Measurements from ENCODE around the gene ADCY3.

ADCY3 gene

DNA sequence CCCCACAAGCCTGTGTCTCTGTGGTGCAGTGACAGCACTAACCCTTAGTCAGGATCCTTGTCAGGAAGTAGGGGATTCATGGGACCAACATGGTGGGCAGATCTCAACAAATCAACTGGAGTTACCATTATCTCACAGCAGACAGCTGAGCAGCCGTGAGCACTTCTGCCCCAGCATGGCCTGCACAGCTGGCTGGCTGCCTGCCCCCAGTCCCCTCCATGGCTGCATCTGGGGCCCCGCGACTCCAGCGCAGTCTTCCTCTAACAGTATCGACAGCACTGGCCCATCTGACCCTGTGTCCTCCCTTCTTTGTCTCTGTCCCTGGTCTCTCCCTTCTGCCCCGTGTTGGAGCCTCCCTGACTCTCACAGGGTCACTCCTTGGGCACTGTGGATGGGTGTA is 4.7 kb upstream of the ADCY3 start:
- ATAC-seq = no peak

DNA sequence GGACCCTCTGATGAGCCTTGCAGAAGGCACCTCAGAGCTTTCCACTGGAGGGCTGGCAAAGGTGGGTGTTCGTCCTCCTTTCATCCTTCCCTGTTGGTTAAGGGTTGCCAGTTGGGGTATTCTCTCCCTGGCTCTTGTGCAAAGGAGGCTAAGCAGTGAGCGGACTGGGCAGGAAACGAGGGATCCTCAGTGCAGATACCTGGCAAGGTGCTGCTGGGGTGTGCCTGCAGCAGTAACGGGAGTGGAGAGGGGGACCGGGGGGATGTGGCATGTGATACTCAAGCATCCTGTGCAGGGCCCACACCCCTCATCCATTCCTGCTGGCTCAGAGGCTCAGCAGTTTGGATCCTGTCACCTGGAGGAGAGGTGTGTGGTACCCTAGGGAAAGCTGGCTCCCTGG is 4.2 kb upstream of the ADCY3 start:
- no peak for ATAC-seq

DNA sequence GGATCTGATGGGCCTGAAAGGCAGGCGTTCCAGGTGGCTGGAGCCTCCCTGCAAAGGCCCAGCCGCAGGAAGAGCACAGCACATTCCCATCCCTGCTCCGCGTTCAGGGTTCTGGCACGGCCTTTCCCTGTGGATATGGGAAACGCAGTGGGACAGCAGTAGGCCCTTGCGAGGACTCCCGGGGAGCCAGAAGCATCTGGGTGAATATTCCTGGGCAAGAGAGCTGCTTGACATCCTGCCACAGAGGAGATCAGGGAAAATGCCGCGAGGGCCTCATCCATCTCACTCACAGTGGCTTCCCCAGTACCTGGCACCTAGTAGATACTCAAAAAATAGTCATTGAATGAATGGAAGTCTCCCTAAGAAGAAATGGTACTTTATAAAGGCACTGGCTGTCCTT is 3.1 kb upstream of the ADCY3 start:
- no peak for ATAC-seq

DNA sequence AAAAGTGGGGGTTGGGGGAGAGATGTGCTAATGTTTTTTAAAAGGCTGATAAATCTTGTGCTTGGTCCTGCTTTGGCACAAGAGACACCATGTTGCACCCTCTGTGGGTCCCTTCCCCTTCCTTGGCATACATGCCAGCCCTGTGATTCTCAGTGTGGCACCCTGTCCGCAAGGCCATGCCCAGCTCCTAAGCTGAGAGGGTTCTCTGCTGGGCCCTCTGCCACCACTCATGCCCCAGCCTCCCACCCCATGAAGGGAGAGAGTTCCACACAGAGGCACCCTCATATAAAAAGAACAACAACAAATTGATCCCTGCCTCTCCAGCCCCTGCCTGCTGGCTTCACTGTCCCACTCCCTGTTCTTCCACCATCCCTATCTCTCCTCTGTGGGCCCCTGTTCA is 2.5 kb upstream of the ADCY3 start:
- no peak for ATAC-seq

DNA sequence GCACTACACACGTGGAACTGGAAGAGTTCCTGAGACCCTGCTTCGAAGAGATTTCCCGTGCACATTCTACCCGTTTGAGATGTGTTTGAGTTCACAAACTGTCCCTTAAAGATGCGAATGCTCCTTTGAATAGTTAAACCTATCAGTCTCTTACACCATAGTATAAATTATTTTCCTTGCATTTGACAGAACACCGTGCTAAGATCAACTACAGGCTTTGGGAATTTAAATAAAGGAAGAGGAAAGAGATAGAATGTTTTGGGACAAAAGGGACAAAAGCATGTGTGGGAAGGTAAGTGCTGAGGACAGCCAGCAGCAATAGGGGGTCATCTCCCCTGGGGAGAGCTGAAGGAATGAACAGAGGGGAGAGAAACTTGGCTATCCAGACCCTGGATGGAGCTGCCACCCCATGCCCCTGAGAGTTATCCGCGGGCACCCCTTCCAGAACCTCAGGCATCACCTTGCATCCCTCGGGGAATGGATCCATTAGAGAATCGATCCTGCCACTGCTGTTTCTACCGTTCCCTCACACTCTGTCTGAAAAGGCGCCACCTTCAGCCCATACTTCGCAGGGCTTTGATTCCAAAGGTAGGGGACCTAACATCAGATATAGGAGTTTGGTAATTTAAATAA is 888 bp upstream of the ADCY3 start:
- no peak for ATAC-seq

DNA sequence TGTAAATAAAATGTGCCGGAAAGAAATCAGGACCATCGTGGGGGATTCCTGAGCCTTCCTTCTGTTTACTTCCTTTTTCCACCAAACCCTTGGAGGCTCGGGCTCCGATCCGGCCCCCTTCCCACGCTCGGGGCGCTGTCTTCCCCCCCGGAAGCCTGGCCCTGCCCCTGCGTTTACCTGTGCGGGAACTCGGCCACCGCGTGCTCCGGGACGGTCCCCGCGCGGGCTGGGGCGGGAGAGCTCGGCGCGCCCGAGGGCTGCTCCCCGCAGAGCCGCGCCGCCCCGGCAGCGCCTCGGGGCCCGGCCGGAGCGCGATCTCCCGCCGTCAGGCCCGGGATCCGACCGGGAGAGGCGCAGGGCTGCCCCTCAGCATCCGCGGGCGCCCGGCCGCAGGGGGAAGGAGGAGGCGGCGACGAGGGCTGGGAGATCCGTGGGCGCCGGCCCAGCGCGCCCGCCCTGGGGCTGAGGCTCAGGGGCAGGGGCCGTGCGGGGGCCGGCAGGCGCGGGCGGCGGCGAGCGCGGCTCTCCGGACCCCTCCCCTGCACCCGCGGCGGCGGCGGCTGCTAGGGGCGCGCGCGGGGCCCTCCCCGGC is 435 bp downstream of the ADCY3 start:
- ATAC-seq = peak; percentile 18 to 20

DNA sequence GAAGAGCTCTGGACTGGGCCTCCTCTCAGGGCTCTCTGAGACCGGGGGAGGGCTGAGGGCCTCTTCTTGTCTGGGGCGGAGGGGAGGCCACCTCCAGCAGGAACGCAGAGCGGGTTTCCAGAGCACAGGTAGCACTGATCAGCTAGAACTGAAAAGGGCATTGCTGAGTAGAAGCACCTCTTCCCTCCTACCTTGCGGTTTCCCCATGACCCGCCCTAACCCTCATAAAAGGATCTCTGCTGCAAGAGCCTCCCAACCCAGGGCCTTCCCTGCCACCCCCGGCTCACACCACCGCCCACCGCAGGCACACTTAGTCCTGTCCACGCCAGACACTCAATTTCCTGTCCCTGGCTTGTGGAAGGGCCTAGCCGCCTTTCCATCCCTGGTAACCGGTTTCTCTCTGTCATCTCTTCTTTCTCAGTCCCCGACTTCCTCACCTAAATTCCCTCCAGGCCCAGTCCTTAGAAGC is 966 bp downstream of the ADCY3 start:
- peak; percentile 23 to 37 for ATAC-seq

DNA sequence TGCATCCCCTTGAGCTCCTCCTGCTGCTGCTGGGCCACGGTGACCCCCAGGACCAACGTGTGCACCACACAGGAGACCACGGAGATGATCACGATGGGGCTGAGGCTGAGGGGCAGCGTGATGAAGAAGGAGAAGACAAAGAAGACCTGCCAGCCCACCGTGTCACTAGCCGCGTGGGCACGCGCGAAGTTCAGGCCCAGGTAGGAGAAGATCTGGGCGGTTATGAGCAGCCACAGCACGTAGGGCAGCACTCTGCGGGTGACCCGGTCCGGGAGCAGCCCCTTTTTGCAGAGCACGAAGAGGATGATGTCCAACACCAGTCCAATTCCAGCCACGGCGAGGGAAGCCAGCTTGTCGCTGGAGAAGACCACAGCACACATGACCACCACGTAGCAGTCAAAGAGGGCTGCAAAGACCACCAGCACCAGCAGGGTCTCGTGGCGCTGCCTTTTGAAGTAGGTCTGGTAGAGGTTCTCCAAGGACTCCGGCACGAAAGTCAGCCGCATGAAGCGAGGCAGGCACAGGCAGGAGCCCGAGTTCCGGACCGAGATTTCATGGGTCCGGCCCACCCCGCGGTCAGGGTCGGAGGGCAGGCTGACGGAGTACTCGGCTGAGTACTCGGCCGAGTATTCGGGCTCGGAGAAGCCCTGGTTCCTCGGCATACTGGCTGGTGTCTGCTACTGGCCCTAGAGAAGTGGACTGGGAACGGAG is 1.6 kb downstream of the ADCY3 start:
- ATAC-seq = no peak

DNA sequence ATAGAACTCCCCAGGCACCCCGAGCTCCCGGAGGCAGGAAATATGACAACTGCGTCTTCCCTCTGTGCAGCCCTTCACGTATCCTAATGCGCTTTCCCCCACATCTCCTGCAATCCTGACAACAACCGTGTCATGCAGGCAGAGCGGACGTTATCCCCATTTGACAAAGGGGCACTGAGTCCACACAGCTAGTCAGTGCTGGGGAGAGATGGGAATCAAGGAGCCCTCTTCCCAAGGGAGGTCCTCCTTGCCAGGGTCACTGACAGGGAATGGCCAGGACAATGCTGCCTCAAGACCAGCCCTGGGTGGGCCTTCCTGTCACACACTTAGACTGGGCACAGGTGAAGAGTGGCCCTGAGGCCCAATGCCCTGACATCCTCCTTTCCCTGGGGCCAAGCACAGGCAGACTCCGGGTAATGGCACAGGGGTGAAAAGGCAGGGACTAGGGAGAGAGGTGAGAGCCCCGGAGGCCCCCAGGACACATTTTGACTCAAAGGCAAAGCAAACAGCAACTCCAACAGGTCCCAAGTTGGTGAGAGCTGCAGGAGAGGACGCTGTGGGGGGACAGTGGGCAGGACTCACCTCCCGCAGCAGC is 2.2 kb downstream of the ADCY3 start:
- ATAC-seq = no peak

DNA sequence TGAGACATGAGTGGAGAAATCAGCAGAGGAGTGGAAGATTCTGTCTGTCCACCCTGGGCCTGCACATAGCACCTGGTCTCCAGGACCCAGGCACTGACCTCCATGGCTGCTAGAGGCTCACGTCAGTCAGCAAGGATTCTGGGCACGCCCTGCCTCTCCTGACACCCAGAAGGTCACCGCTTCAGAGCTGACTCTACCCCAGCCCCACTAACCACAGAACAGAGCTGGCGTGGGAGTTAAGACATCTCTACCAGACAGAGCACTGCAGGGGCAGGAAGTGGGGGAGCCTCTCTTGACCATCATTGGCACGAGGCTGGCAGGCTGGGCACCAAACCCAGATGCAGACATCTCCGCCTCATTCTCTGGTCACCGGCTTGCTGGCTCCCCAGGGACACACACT is 3.0 kb downstream of the ADCY3 start:
- ATAC-seq = peak; percentile 33 to 52

DNA sequence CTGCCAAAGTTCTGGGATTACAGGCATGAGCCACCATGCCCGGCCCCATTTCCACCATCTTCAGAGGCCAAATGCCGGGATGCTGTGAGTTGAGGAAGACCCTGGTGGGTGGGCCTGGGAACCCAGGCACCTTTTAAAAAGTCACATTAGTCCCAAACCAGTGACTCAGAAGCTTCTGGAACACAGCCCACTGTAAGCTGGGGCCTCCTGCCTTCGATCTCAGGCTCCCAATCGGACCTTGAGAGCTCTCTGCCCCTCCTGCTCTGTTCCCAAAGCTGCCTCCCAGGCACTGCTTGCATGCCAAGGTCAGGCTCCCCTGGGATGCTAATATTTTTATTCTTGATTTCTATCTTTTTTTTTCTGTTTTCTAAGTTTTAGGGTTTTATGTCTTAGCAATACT is 4.2 kb downstream of the ADCY3 start:
- ATAC-seq = no peak

DNA sequence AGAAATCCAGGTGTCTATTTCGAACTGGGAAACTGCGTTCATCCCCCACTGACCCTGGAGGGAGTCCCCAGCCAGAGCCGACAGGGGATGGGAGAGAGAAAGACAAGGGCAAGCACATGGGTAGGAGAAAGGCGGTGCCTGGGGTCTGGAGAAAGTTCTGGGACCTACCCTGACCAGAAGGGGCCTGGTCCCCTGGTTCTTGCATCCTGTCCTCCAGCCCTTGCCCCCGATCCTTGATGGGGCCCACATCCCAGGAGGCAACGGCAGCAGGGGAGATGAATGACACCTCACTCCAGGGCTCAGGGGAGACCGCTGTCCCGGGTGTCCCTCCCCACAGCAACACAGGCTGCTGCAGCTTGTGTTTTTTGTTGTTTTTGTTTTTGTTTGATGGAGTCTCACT is 4.9 kb downstream of the ADCY3 start:
- no peak for ATAC-seq

DNA sequence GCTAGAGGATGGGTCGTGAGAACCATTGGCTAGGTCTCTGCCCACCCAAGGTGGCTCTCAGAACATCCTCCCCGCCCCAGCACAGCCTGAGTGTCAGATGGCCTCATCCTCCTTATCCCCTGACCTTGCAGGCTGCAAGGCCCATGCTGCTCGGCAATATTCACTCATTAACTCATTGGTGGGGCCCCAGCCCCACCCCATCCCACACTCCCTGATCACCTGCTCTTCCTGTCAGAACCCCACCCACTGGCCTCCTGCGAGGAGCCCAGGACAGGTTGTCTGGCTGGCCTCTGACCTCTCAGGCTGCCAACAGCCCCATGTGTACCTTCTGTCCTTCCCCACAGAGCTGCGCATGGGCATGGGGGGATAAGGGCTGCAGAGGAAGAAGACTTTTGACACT is 5.3 kb downstream of the ADCY3 start:
- no peak for ATAC-seq

DNA sequence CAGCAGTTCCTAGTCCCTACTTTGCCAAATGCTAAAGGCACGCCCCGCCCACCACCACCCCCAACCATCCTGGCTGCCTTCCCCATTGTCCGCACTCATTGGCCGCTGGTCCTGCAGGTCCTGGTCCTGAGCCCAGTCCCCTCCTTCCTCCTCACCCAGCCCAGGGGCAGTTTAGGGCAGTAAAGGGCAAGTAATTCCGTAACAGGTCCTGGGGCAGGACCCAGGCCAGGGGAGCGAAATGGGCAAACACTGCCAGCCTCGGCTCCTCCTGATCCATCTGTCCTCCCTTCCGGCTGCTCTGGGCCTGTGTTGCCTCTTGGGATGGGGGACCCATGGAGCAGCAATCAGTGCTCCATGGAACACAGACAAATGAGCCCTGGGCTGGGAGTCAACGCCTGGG is 6.1 kb downstream of the ADCY3 start:
- no peak for ATAC-seq

DNA sequence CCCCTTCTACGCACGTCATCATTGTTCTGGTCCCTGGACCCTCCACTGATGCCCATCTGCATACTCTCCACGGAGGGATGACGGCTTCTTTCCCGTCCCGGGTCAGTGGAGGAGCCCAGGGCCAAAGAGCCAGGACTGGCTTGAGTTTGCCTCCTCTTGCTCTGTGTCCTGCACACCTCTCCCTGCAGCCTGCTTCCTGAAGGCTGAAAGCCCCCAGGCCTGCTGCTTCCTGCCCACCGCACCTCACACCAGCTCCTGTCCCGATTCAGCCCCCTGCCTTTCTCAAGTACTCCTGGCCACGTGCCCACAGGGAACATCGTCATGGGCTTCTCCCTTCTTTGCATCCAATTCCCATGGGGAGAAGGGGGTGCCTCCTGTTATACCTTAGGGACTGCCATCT is 7.1 kb downstream of the ADCY3 start:
- no peak for ATAC-seq

DNA sequence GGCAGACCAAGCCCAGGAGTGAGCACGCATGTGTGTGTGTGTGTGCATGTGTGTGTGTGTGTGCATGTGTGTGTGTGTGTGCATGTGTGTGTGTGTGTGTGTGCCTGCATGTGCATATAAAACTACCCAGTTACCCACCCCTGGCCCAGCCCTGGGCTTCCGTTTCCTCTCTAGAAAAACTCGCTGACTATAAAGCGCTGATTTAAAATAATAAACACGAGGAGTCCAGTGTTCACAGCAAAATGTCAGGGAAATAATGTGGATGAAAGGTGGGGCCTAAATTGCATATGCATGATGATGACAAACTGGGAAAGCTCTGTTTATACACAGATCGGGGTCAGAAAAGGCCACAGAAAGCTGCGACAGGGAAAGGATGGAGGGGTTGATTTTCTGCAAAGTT is 7.5 kb downstream of the ADCY3 start:
- ATAC-seq = no peak

DNA sequence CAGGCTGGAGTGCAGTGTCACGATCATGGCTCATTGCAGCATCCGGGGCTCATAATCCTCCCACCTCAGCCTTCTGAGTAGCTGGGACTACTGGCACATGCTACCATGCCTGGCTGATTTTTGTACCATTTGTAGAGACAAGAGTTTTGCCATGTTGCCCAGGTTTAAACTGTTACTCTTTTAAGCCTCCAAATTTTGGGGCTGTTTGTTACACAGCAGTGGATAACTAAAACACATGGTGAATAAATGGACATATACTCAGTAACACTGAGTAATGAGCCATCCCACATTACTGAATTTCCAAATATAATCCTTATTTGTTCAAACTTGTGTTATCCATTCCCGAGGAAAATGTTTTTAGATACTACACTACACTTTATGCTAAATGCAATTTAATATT is 9.8 kb downstream of the ADCY3 start:
- ATAC-seq = no peak

DNA sequence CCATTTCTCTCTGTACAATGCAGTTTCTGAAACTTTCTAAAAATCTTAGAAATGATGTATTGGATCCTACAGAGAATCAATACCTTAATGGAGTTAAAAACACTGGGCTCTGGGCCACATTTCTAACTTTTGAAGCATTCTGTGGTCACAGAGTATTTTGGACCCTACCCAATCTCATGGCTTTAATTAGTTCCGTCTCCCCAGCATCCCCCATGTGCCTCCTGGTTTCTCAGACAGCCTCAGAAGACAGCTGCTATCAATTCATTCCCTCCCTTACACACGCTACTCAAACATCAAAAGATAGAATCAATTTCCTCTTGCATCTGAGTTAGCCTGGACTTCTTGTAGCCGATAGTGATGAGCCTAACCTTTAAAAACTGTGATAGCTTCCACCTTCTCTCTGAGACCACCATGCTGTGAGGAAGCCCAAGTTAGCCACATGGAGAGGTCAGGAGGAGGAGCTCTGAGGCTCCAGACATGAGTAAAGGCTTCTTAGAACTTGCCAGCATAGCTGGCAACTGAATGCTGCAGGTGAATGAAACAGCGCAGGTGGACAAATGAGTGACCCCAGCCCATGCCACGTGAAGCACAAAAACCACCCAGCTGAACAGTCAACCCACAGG is 10.4 kb downstream of the ADCY3 start:
- no peak for ATAC-seq

DNA sequence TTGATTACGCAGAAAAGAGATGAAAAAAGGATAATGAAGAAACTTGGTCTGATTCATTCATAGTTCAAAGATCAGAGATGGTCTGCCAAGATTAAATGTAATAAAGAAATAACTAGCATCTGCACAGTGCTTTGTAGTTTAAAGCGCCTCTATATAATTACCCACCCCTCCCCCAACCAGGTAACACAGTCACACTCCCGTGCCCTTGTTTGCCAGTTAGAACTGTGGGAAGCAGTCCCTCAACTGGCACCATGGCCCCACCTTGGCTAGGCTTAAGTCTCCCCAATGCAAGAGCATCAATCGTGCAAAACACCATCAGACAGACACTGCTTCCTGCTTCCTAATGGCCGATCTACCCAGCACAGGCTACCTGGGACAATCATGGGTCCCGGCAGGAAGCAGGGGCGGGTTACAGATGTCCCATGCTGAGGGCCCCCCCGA is 11.6 kb downstream of the ADCY3 start:
- ATAC-seq = no peak

DNA sequence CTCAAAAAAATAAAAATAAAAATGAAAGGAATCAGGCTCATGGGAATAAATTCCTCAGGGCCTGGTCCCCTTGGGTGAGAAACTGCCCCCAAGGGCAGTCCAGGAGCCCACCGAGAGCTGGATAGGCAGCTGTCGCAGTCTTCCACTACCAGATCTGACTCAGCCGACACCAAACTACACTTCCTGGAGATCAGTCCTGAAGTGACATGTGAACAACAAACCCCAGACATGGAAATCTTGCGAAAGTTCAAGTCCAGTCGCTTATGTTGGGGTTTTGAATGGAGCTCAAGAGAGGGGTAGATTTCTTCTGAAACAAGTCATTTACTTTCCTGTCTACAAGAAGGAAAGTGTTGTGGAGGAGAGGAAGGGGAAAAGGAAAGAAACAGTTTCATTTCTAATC is 12.9 kb downstream of the ADCY3 start:
- ATAC-seq = no peak

DNA sequence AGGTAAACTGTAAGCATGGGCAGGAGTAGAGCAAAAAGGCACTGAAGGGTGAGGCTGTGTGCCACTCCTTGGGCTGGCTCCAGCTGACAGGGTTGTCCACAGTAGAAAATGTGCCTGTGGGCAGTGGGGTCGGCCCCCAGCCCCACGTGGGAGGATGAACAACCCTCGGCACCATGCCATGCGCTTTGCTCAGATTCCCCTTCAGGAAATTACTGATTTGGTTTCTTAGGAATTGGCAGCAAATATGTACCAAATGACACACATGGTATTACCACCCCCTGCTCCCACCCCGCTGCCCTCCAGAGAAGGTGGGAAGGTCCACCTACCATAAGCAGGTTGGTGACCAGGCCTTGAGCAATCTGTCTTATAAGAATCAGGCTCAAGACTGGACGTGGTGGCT is 13.6 kb downstream of the ADCY3 start:
- no peak for ATAC-seq

DNA sequence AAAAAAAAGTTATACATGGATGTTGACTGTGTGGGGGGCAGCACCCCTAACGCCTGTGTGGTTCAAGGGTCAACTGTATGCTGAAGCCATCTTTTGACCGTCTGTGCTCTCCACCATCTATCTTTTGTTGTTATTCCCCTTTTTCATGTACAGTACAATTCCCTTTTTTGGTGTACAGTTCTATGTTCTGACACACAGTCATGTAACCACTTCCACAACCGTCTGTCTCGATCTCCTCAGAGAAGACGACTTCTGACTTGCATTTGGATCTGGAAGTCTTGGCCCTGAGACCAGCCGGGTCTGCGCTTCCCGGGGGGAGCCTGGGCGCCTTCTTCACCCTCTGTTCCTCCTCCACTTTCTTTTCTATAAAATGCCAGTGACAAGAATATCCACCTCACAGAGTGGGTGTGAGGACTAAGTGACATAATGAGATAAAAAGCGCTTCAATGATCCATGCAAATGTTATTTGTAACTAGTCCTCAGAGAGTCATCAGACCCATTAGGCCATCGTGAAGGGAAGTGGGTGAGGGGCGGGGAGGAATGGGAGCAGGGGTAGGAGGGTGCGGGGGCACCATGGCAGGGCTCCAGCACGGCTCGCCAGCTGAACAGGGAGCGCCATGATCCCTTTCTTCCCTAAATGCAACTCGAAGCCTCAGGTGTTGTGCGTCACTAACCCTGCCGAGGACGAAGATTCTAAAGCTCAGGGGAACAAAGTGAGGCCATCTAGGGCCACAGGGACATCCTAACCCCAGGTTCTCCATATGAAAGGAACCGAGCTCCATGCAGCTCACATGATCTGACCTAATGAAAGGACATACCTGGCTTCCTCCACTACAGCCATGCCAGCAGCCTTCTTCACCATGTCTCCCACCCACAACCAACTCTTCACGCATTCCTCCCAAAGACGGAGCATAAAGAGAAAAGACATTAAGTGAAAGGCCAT is 16.6 kb downstream of the ADCY3 start:
- no peak for ATAC-seq
